22Rv1 (cell line): ENCODE results near the gene ASB16.

ENCODE experiments used
- ZFX ChIP-seq: fragments of 450-650 bp; IDR thresholded peaks from 2 replicates; pipeline ENCODE4 v1.6.1; 2017; ENCODE audit warnings: antibody characterized with exemption, borderline replicate concordance
- TF ChIP-seq, protein P1 (sequence below): fragments of 450-650 bp; IDR thresholded peaks from 2 replicates; pipeline ENCODE4 v1.5.1; 2017; ENCODE audit warnings: mild to moderate bottlenecking

DNA sequence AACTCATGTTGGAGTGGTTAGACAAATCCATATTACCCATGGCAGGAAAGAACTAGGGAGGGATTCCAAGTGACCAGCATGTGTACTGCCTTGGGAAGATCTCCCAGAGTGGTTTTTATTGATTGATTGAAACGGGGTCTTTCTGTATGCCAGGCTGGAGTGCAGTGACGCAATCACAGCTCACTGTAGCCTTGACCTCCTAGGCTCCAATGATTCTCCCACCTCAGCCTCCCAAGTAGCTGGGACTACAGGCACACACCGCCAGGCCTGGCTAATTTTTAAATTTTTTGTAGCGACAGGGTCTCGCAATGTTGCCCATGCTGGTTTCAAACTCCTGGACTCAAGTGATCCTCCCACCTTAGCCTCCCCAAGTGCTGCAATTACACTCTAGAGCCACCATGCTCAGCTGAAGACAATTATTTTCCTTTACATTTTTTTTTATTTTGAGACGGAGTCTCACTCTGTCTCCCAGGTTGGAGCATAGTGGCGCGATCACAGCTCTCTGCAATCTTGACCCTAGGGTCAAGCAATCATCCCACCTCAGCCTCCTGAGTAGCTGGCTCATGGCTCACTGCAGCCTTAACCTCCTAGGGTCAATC is 13.8 kb downstream of the ASB16 start:
- TF ChIP-seq, protein P1, sequence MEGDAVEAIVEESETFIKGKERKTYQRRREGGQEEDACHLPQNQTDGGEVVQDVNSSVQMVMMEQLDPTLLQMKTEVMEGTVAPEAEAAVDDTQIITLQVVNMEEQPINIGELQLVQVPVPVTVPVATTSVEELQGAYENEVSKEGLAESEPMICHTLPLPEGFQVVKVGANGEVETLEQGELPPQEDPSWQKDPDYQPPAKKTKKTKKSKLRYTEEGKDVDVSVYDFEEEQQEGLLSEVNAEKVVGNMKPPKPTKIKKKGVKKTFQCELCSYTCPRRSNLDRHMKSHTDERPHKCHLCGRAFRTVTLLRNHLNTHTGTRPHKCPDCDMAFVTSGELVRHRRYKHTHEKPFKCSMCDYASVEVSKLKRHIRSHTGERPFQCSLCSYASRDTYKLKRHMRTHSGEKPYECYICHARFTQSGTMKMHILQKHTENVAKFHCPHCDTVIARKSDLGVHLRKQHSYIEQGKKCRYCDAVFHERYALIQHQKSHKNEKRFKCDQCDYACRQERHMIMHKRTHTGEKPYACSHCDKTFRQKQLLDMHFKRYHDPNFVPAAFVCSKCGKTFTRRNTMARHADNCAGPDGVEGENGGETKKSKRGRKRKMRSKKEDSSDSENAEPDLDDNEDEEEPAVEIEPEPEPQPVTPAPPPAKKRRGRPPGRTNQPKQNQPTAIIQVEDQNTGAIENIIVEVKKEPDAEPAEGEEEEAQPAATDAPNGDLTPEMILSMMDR, result no peak
- no peak for TF ChIP-seq ZFX
